Measurements from ENCODE around the gene PCID2. TPM values are rescaled to one million over a fixed set of nuclear protein-coding genes. Genes with fewer than 3 reads are reported as not detected.

Gene PCID2
- total and polyA plus RNA-seq, 2 of the 13 experiments (the other 11 are each of a cell fraction or from before 2014, with no cell fraction given), result 65.0 to 111 TPM

GRCh38 chr13:113149711-113150549, 58.5 kb downstream of the PCID2 start (continued):
- TF ChIP-seq SPEN (CRISPR knock-in tag; IDR thresholded peaks at IDR 0.05; ENCODE audit: low read depth), result peak; percentile 67; the same call in 1 of the 2 replicates
- TF ChIP-seq ZFP36L2 (CRISPR knock-in tag; IDR thresholded peaks at IDR 0.05), result no peak
- TF ChIP-seq ZBTB20 (CRISPR knock-in tag; IDR thresholded peaks at IDR 0.05; ENCODE audit: borderline replicate concordance, low read depth), result no peak
- TF ChIP-seq ZNF850 (CRISPR knock-in tag; conservative IDR thresholded peaks at IDR 0.05), result no peak
- peak; percentile 64; the same call in 1 of the 2 replicates for TF ChIP-seq ZBTB3 (CRISPR knock-in tag; IDR thresholded peaks at IDR 0.05; ENCODE audit: borderline replicate concordance, low read depth)
- peak; percentile 56; the same call in 1 of the 2 replicates for TF ChIP-seq SP5 (CRISPR knock-in tag; IDR thresholded peaks at IDR 0.05; ENCODE audit: borderline replicate concordance, low read depth)
- TF ChIP-seq ZNF710 (CRISPR knock-in tag; IDR thresholded peaks at IDR 0.05; ENCODE audit: borderline replicate concordance), result peak; percentile 40; the same call in 1 of the 2 replicates
- no peak for TF ChIP-seq ZNF616 (CRISPR knock-in tag; IDR thresholded peaks at IDR 0.05; ENCODE audit: low read depth)
- TF ChIP-seq ZNF432 (CRISPR knock-in tag; IDR thresholded peaks at IDR 0.05; ENCODE audit: borderline replicate concordance), result no peak
- no peak for TF ChIP-seq MED13 (CRISPR knock-in tag; IDR thresholded peaks at IDR 0.05)
- TF ChIP-seq HOXA7 (CRISPR knock-in tag; IDR thresholded peaks at IDR 0.05), result no peak
- no peak for TF ChIP-seq MYNN (CRISPR knock-in tag; IDR thresholded peaks at IDR 0.05; ENCODE audit: low read depth)
- TF ChIP-seq PHF21A (CRISPR knock-in tag; IDR thresholded peaks at IDR 0.05), result peak; percentile 73; the same call in 1 of the 2 replicates
- no peak for TF ChIP-seq KDM4B (CRISPR knock-in tag; IDR thresholded peaks at IDR 0.05)
- no peak for TF ChIP-seq ZNF33A (CRISPR knock-in tag; IDR thresholded peaks at IDR 0.05; ENCODE audit: borderline replicate concordance)
- TF ChIP-seq ZNF776 (CRISPR knock-in tag; IDR thresholded peaks at IDR 0.05), result no peak
- 0 out of 2 replicates have a peak, but pooled peaks have one; percentile 51 for TF ChIP-seq ZNF546 (CRISPR knock-in tag; conservative IDR thresholded peaks at IDR 0.05)
- TF ChIP-seq ZNF382 (CRISPR knock-in tag; IDR thresholded peaks at IDR 0.05; ENCODE audit: borderline replicate concordance), result no peak
- no peak for TF ChIP-seq GTF3A (CRISPR knock-in tag; conservative IDR thresholded peaks at IDR 0.05)
- TF ChIP-seq ZNF264 (CRISPR knock-in tag; IDR thresholded peaks at IDR 0.05), result 0 out of 2 replicates have a peak, but pooled peaks have one; percentile 68
- TF ChIP-seq, protein P1, sequence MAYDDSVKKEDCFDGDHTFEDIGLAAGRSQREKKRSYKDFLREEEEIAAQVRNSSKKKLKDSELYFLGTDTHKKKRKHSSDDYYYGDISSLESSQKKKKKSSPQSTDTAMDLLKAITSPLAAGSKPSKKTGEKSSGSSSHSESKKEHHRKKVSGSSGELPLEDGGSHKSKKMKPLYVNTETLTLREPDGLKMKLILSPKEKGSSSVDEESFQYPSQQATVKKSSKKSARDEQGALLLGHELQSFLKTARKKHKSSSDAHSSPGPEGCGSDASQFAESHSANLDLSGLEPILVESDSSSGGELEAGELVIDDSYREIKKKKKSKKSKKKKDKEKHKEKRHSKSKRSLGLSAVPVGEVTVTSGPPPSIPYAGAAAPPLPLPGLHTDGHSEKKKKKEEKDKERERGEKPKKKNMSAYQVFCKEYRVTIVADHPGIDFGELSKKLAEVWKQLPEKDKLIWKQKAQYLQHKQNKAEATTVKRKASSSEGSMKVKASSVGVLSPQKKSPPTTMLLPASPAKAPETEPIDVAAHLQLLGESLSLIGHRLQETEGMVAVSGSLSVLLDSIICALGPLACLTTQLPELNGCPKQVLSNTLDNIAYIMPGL (CRISPR knock-in tag; IDR thresholded peaks at IDR 0.05; ENCODE audit: borderline replicate concordance in 1 of 2, low read depth in 1 of 2), result peak in 1 of 2 experiments; percentile 58; a peak in 2 of 4 replicates
- TF ChIP-seq HNRNPUL1 (IDR thresholded peaks at IDR 0.05; ENCODE audit: low read depth, low read length), result no peak
- peak; percentile 82 for TF ChIP-seq ZFY (CRISPR knock-in tag; IDR thresholded peaks at IDR 0.05)
- TF ChIP-seq, protein P2, sequence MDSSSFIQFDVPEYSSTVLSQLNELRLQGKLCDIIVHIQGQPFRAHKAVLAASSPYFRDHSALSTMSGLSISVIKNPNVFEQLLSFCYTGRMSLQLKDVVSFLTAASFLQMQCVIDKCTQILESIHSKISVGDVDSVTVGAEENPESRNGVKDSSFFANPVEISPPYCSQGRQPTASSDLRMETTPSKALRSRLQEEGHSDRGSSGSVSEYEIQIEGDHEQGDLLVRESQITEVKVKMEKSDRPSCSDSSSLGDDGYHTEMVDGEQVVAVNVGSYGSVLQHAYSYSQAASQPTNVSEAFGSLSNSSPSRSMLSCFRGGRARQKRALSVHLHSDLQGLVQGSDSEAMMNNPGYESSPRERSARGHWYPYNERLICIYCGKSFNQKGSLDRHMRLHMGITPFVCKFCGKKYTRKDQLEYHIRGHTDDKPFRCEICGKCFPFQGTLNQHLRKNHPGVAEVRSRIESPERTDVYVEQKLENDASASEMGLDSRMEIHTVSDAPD (CRISPR knock-in tag; IDR thresholded peaks at IDR 0.05), result no peak
- TF ChIP-seq RFX3 (CRISPR knock-in tag; IDR thresholded peaks at IDR 0.05), result no peak

Measured in HepG2 (cell line).